HepG2 (cell line): Measurements from ENCODE around the gene CCDC124. TPM values are rescaled to one million over a fixed set of nuclear protein-coding genes. Genes with fewer than 3 reads are reported as not detected.

ENCODE experiments used
- DBP ChIP-seq: sonication (generic); formaldehyde crosslinking; IDR thresholded peaks from 2 replicates; pipeline ENCODE4 v1.4.0; 2020; ENCODE audit warnings: missing genetic modification reagents; ENCODE audit errors: not compliant biosample characterization
- DPF2 ChIP-seq: sonication (generic); formaldehyde crosslinking; IDR thresholded peaks from 2 replicates; pipeline ENCODE4 v1.4.0; 2020; ENCODE audit warnings: mild to moderate bottlenecking, low read depth, missing genetic modification reagents, borderline replicate concordance
- FOXK2 ChIP-seq: fragments of 450-650 bp; IDR thresholded peaks from 2 replicates; pipeline ENCODE4 v1.6.1; 2016
- JARID2 ChIP-seq: sonication (generic); formaldehyde crosslinking; IDR thresholded peaks from 2 replicates; pipeline ENCODE4 v1.8.1; 2023; ENCODE audit warnings: missing genetic modification reagents, inconsistent platforms; ENCODE audit not compliant: insufficient replicate concordance
- JDP2 ChIP-seq: sonication (generic); formaldehyde crosslinking; IDR thresholded peaks from 2 replicates; pipeline ENCODE4 v1.8.1; 2022; ENCODE audit warnings: missing genetic modification reagents, borderline replicate concordance
- MBD4 ChIP-seq: IDR thresholded peaks from 2 replicates; pipeline ENCODE4 v1.6.1; 2012; ENCODE audit warnings: low read length, inconsistent platforms, borderline replicate concordance
- SRY ChIP-seq: sonication (generic); formaldehyde crosslinking; IDR thresholded peaks from 2 replicates; pipeline ENCODE4 v1.8.0; 2022; ENCODE audit warnings: mild to moderate bottlenecking, missing genetic modification reagents
- U2AF1 ChIP-seq: fragments of 200-400 bp; formaldehyde crosslinking; optimal IDR thresholded peaks from 2 replicates; pipeline ENCODE3; 2017; ENCODE audit warnings: mild to moderate bottlenecking, low read depth, low read length
- YEATS4 ChIP-seq: sonication (generic); formaldehyde crosslinking; IDR thresholded peaks from 2 replicates; pipeline ENCODE4 v1.4.0; 2020; ENCODE audit warnings: missing genetic modification reagents, borderline replicate concordance
- ZBTB26 ChIP-seq: IDR thresholded peaks from 2 replicates; pipeline ENCODE4 v1.6.1; 2016; ENCODE audit warnings: missing compliant biosample characterization, missing genetic modification reagents, borderline replicate concordance
- ZFP82 ChIP-seq: sonication (generic); formaldehyde crosslinking; IDR thresholded peaks from 2 replicates; pipeline ENCODE4 v1.5.1; 2020; ENCODE audit warnings: mild to moderate bottlenecking, missing genetic modification reagents, borderline replicate concordance
- ZNF275 ChIP-seq: sonication (generic); formaldehyde crosslinking; IDR thresholded peaks from 2 replicates; pipeline ENCODE4 v1.8.0; 2022; ENCODE audit warnings: missing genetic modification reagents, mild to moderate bottlenecking, inconsistent platforms, borderline replicate concordance
- ZNF432 ChIP-seq: sonication (generic); formaldehyde crosslinking; IDR thresholded peaks from 2 replicates; pipeline ENCODE4 v1.5.0; 2020; ENCODE audit warnings: missing genetic modification reagents, mild to moderate bottlenecking, borderline replicate concordance
- ZNF557 ChIP-seq: sonication (generic); formaldehyde crosslinking; IDR thresholded peaks from 2 replicates; pipeline ENCODE4 v1.4.0; 2020; ENCODE audit warnings: missing genetic modification reagents
- ZNF644 ChIP-seq: IDR thresholded peaks from 2 replicates; pipeline ENCODE4 v1.6.1; 2016; ENCODE audit warnings: low read depth
- ZNF687 ChIP-seq: sonication (generic); formaldehyde crosslinking; IDR thresholded peaks from 2 replicates; pipeline ENCODE4 v1.5.1; 2020; ENCODE audit warnings: mild to moderate bottlenecking, missing genetic modification reagents, moderate library complexity
- ZNF691 ChIP-seq: sonication (generic); formaldehyde crosslinking; IDR thresholded peaks from 2 replicates; pipeline ENCODE4 v1.4.0; 2020; ENCODE audit warnings: missing genetic modification reagents, low read depth, mild to moderate bottlenecking, borderline replicate concordance
- ZNF720 ChIP-seq: sonication (generic); formaldehyde crosslinking; IDR thresholded peaks from 2 replicates; pipeline ENCODE4 v1.4.0; 2020; ENCODE audit warnings: missing genetic modification reagents
- ZNF766 ChIP-seq: sonication (generic); formaldehyde crosslinking; IDR thresholded peaks from 2 replicates; pipeline ENCODE4 v1.5.0; 2020; ENCODE audit warnings: missing genetic modification reagents, borderline replicate concordance
- ZSCAN20 ChIP-seq: sonication (generic); formaldehyde crosslinking; IDR thresholded peaks from 2 replicates; pipeline ENCODE4 v1.4.0; 2020; ENCODE audit warnings: missing genetic modification reagents, mild to moderate bottlenecking, borderline replicate concordance
- polyA plus RNA-seq, 8 experiments: library from polyadenylated mRNA; depleted of rRNA in 3 of 8; stranded (reverse) in 7 of 8; unstranded in 1 of 8; fragments of >200 nt; fragmentation: Illumina TruSeq in 4 of 8; extraction: Trizol in 4 of 8; gene quantifications; 2 replicates each; pipeline versions ENCODE4 v1.2.1 to v1.2.3, GENCODE V29; 2011 to 2016; ENCODE audit warnings: low read depth in 4 of 8, missing spikeins in 1 of 8, mixed read lengths in 1 of 8; ENCODE audit not compliant: insufficient read depth in 1 of 8
- total RNA-seq, 5 experiments: library from RNA; depleted of rRNA; stranded (reverse); fragments of >200 nt; fragmentation: Illumina TruSeq; extraction: Trizol; gene quantifications; 2 replicates each; pipeline ENCODE4 v1.2.3, GENCODE V29; 2016; ENCODE audit warnings: low read depth in 1 of 5

Gene CCDC124
- total and polyA plus RNA-seq, 2 of the 13 experiments (the other 11 are each of a cell fraction or from before 2014, with no cell fraction given) = 14.9 to 20.3 TPM

GRCh38 chr19:17889609-17890214 lies 43.1 kb upstream of the CCDC124 start (continued):
- TF ChIP-seq ZSCAN20 (CRISPR knock-in tag) (peak; percentile 77; the same call in 1 of the 2 replicates), ZNF720 (CRISPR knock-in tag) (no peak), ZNF687 (no peak), YEATS4 (CRISPR knock-in tag) (no peak), JDP2 (CRISPR knock-in tag) (no peak; the same call in 1 of the 2 replicates), ZNF432 (CRISPR knock-in tag) (no peak), FOXK2 (no peak), U2AF1 (no peak), JARID2 (CRISPR knock-in tag) (no peak), ZNF275 (CRISPR knock-in tag) (no peak), DPF2 (no peak), ZFP82 (CRISPR knock-in tag) (no peak), ZBTB26 (CRISPR knock-in tag) (0 out of 2 replicates have a peak, but pooled peaks have one; percentile 48), ZNF691 (no peak), ZNF766 (CRISPR knock-in tag) (peak; percentile 64; the same call in 1 of the 2 replicates), ZNF557 (CRISPR knock-in tag) (peak; percentile 81; the same call in 1 of the 2 replicates), DBP (CRISPR knock-in tag) (peak; percentile 53), SRY (CRISPR knock-in tag) (peak; percentile 44; the same call in 1 of the 2 replicates), MBD4 (no peak), ZNF644 (CRISPR knock-in tag) (peak; percentile 43; the same call in 1 of the 2 replicates)
